Measurements from ENCODE around the gene KBTBD7. TPM values are rescaled to one million over a fixed set of nuclear protein-coding genes. Genes with fewer than 3 reads are reported as not detected.

KBTBD7 gene, protein sequence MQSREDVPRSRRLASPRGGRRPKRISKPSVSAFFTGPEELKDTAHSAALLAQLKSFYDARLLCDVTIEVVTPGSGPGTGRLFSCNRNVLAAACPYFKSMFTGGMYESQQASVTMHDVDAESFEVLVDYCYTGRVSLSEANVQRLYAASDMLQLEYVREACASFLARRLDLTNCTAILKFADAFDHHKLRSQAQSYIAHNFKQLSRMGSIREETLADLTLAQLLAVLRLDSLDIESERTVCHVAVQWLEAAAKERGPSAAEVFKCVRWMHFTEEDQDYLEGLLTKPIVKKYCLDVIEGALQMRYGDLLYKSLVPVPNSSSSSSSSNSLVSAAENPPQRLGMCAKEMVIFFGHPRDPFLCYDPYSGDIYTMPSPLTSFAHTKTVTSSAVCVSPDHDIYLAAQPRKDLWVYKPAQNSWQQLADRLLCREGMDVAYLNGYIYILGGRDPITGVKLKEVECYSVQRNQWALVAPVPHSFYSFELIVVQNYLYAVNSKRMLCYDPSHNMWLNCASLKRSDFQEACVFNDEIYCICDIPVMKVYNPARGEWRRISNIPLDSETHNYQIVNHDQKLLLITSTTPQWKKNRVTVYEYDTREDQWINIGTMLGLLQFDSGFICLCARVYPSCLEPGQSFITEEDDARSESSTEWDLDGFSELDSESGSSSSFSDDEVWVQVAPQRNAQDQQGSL
- 2.1 to 2.8 TPM (median 2.5 TPM) in 5 replicates for total RNA-seq (2022; extraction: Qiagen RNA extraction)

DNA sequence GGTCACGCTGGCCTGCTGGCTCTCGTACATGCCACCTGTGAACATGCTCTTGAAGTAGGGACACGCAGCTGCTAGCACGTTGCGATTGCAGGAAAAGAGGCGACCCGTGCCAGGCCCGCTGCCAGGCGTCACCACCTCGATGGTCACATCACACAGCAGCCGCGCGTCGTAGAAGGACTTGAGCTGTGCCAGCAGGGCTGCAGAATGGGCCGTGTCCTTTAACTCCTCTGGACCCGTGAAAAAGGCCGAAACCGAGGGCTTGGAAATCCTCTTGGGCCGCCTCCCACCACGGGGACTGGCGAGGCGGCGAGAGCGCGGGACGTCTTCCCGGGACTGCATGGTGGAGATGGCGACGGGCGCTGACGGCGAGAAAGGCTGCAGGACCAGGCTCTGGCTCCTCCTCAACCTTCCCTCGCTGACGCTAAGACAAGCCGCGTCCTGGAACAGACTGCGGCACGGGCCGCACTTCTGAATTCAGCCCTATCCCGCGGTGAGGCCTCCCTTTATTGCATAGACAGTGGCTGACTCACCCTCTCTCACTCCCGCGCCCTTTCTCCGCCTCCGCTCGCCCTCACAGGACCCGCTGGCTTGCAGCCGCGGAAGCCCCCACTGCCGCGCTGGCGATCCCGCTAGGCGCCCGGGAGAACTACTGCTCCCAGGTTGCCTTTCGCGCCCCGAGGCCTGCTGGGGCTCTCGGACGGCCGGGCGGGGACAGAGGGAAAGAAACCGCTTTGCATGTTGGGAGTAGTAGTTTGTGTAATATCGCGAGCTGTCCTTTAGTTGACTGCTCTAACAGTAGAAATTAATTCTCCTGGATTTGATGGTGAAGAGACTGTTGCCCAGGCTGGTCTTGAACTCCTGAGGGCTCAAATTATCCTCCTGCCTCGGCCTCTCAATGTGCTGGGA lies at the start of gene KBTBD7:
TSS of gene KBTBD7 (minus strand) at position 651 of the 906 bp plus-strand sequence. CDS start at position 339, 312 bp downstream.

Other genes with a start within 250 kb of the KBTBD7 start
- 37.8 to 45.2 TPM (median 39.9 TPM) in 5 replicates for gene ELF1, start 175.3 kb downstream of the KBTBD7 start, total RNA-seq (2022; extraction: Qiagen RNA extraction)
- 8.0 to 10.6 TPM (median 8.4 TPM) in 5 replicates for gene WBP4, start 133.1 kb downstream of the KBTBD7 start, total RNA-seq (2022; extraction: Qiagen RNA extraction)
- 4.4 to 5.6 TPM (median 5.0 TPM) in 5 replicates for gene KBTBD6, start 61.8 kb downstream of the KBTBD7 start, total RNA-seq (2022; extraction: Qiagen RNA extraction)
- gene MTRF1, start 69.0 kb upstream of the KBTBD7 start, total RNA-seq (2022; extraction: Qiagen RNA extraction) = 4.2 to 5.3 TPM (median 5.1 TPM) in 5 replicates
- gene NAA16, start 116.7 kb upstream of the KBTBD7 start, total RNA-seq (2022; extraction: Qiagen RNA extraction) = 6.6 to 7.9 TPM (median 6.9 TPM) in 5 replicates

Data from A549 treated with AZD2906 at 1 μM for 4 hours (cell line).